HepG2 (cell line): ENCODE data around the gene EID3. TPM values are rescaled to one million over a fixed set of nuclear protein-coding genes. Genes with fewer than 3 reads are reported as not detected.

Source experiments
- BRCA1 ChIP-seq: sonication (generic); formaldehyde crosslinking; IDR thresholded peaks from 2 replicates; pipeline ENCODE4 v1.4.0; 2020; ENCODE audit warnings: missing genetic modification reagents
- FOSL1 ChIP-seq: sonication (generic); formaldehyde crosslinking; IDR thresholded peaks from 2 replicates; pipeline ENCODE4 v1.9.0; 2021; ENCODE audit warnings: missing genetic modification reagents, borderline replicate concordance
- HES4 ChIP-seq: sonication (generic); formaldehyde crosslinking; IDR thresholded peaks from 2 replicates; pipeline ENCODE4 v1.9.0; 2021; ENCODE audit warnings: mild to moderate bottlenecking, missing genetic modification reagents, borderline replicate concordance
- HIVEP1 ChIP-seq: sonication (generic); formaldehyde crosslinking; IDR thresholded peaks from 2 replicates; pipeline ENCODE4 v1.4.0; 2020; ENCODE audit warnings: mild to moderate bottlenecking, missing genetic modification reagents
- MEIS1 ChIP-seq: sonication (generic); formaldehyde crosslinking; IDR thresholded peaks from 2 replicates; pipeline ENCODE4 v1.9.0; 2021; ENCODE audit warnings: mild to moderate bottlenecking, missing genetic modification reagents, moderate library complexity, borderline replicate concordance
- NBN ChIP-seq: fragments of 450-650 bp; conservative IDR thresholded peaks from 2 replicates; pipeline ENCODE4 v1.6.1; 2017
- NCOA5 ChIP-seq: sonication (generic); formaldehyde crosslinking; IDR thresholded peaks from 2 replicates; pipeline ENCODE4 v1.4.0; 2020; ENCODE audit warnings: missing genetic modification reagents
- POLR2AphosphoS2 ChIP-seq: IDR thresholded peaks from 2 replicates; pipeline ENCODE4 v1.6.1; 2011; ENCODE audit warnings: low read depth, low read length, improper control_type of control experiment
- RAD21 ChIP-seq: fragments of 450-650 bp; formaldehyde crosslinking; IDR thresholded peaks from 2 replicates; pipeline ENCODE4 v1.5.0; 2020; ENCODE audit warnings: mild to moderate bottlenecking
- REL ChIP-seq: sonication (generic); formaldehyde crosslinking; conservative IDR thresholded peaks from 2 replicates; pipeline ENCODE4 v1.8.0; 2022; ENCODE audit warnings: mild to moderate bottlenecking, missing genetic modification reagents, moderate library complexity
- SNAI1 ChIP-seq: sonication (generic); formaldehyde crosslinking; IDR thresholded peaks from 2 replicates; pipeline ENCODE4 v1.5.0; 2020; ENCODE audit warnings: mild to moderate bottlenecking, missing genetic modification reagents, borderline replicate concordance
- SP2 ChIP-seq: sonication (generic); formaldehyde crosslinking; IDR thresholded peaks from 2 replicates; pipeline ENCODE4 v1.5.1; 2020; ENCODE audit warnings: mild to moderate bottlenecking, missing genetic modification reagents
- SRSF9 ChIP-seq: fragments of 200-400 bp; formaldehyde crosslinking; IDR thresholded peaks from 2 replicates; pipeline ENCODE4 v1.6.1; 2018; ENCODE audit warnings: borderline replicate concordance, mild to moderate bottlenecking, low read depth, low read length; ENCODE audit not compliant: insufficient read depth, poor library complexity, severe bottlenecking
- ZBTB1 ChIP-seq: sonication (generic); formaldehyde crosslinking; IDR thresholded peaks from 2 replicates; pipeline ENCODE4 v1.4.0; 2020; ENCODE audit warnings: missing genetic modification reagents, borderline replicate concordance
- ZBTB20 ChIP-seq: sonication (generic); formaldehyde crosslinking; IDR thresholded peaks from 2 replicates; pipeline ENCODE4 v1.8.1; 2023; ENCODE audit warnings: missing genetic modification reagents, low read depth, mild to moderate bottlenecking, borderline replicate concordance
- ZNF274 ChIP-seq: sonication (generic); formaldehyde crosslinking; IDR thresholded peaks from 2 replicates; pipeline ENCODE4 v1.5.1; 2020; ENCODE audit warnings: mild to moderate bottlenecking, missing genetic modification reagents
- ZNF564 ChIP-seq: sonication (generic); formaldehyde crosslinking; IDR thresholded peaks from 2 replicates; pipeline ENCODE4 v1.8.1; 2023; ENCODE audit warnings: mild to moderate bottlenecking, missing genetic modification reagents
- ZNF780A ChIP-seq: sonication (generic); formaldehyde crosslinking; IDR thresholded peaks from 2 replicates; pipeline ENCODE4 v1.8.0; 2022; ENCODE audit warnings: mild to moderate bottlenecking, missing genetic modification reagents, moderate library complexity
- ZNF788 ChIP-seq: sonication (generic); formaldehyde crosslinking; IDR thresholded peaks from 2 replicates; pipeline ENCODE4 v1.5.0; 2020; ENCODE audit warnings: mild to moderate bottlenecking, missing genetic modification reagents, borderline replicate concordance
- ZNF879 ChIP-seq: sonication (generic); formaldehyde crosslinking; IDR thresholded peaks from 2 replicates; pipeline ENCODE4 v1.8.1; 2023; ENCODE audit warnings: missing genetic modification reagents
- polyA plus RNA-seq, 8 experiments: library from polyadenylated mRNA; depleted of rRNA in 3 of 8; stranded (reverse) in 7 of 8; unstranded in 1 of 8; fragments of >200 nt; fragmentation: Illumina TruSeq in 4 of 8; extraction: Trizol in 4 of 8; gene quantifications; 2 replicates each; pipeline versions ENCODE4 v1.2.1 to v1.2.3, GENCODE V29; 2011 to 2016; ENCODE audit warnings: low read depth in 4 of 8, missing spikeins in 1 of 8, mixed read lengths in 1 of 8; ENCODE audit not compliant: insufficient read depth in 1 of 8
- total RNA-seq, 5 experiments: library from RNA; depleted of rRNA; stranded (reverse); fragments of >200 nt; fragmentation: Illumina TruSeq; extraction: Trizol; gene quantifications; 2 replicates each; pipeline ENCODE4 v1.2.3, GENCODE V29; 2016; ENCODE audit warnings: low read depth in 1 of 5
- TF ChIP-seq, protein P1 (sequence below): sonication (generic); formaldehyde crosslinking; IDR thresholded peaks from 2 replicates; pipeline ENCODE4 v1.4.0; 2020; ENCODE audit warnings: mild to moderate bottlenecking, missing genetic modification reagents
- TF ChIP-seq, protein P2 (sequence below): sonication (generic); formaldehyde crosslinking; IDR thresholded peaks from 2 replicates; pipeline ENCODE4 v1.5.0; 2020; ENCODE audit warnings: mild to moderate bottlenecking, missing genetic modification reagents
- TF ChIP-seq, protein P3 (sequence below): sonication (generic); formaldehyde crosslinking; IDR thresholded peaks from 2 replicates; pipeline ENCODE4 v1.8.0; 2022; ENCODE audit warnings: mild to moderate bottlenecking, missing genetic modification reagents, moderate library complexity
- TF ChIP-seq, protein P4 (sequence below): sonication (generic); formaldehyde crosslinking; IDR thresholded peaks from 2 replicates; pipeline ENCODE4 v1.4.0; 2020; ENCODE audit warnings: missing genetic modification reagents

Gene EID3
- total and polyA plus RNA-seq, 2 of the 13 experiments (the other 11 are each of a cell fraction or from before 2014, with no cell fraction given) = 0.38 to 4.5 TPM

GRCh38 chr12:104286516-104287482 is 16.7 kb upstream of the EID3 start (continued):
- no peak for TF ChIP-seq ZNF780A (CRISPR knock-in tag)
- TF ChIP-seq SP2 (CRISPR knock-in tag) = peak; percentile 80
- 0 out of 2 replicates have a peak, but pooled peaks have one; percentile 19 for TF ChIP-seq ZNF879 (CRISPR knock-in tag)
- peak; percentile 49; the same call in 1 of the 2 replicates for TF ChIP-seq ZBTB20 (CRISPR knock-in tag)
- TF ChIP-seq ZNF274 = peak; percentile 68; the same call in 1 of the 2 replicates
- TF ChIP-seq SRSF9 = no peak
- no peak for TF ChIP-seq RAD21
- no peak for TF ChIP-seq FOSL1 (CRISPR knock-in tag)
- TF ChIP-seq POLR2AphosphoS2 = peak; percentile 82; the same call in 1 of the 2 replicates
- peak; percentile 81; the same call in 1 of the 2 replicates for TF ChIP-seq HES4 (CRISPR knock-in tag)
- TF ChIP-seq, protein P1, sequence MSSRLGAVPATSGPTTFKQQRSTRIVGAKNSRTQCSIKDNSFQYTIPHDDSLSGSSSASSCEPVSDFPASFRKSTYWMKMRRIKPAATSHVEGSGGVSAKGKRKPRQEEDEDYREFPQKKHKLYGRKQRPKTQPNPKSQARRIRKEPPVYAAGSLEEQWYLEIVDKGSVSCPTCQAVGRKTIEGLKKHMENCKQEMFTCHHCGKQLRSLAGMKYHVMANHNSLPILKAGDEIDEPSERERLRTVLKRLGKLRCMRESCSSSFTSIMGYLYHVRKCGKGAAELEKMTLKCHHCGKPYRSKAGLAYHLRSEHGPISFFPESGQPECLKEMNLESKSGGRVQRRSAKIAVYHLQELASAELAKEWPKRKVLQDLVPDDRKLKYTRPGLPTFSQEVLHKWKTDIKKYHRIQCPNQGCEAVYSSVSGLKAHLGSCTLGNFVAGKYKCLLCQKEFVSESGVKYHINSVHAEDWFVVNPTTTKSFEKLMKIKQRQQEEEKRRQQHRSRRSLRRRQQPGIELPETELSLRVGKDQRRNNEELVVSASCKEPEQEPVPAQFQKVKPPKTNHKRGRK = no peak
- TF ChIP-seq ZBTB1 (CRISPR knock-in tag) = no peak
- no peak for TF ChIP-seq NCOA5 (CRISPR knock-in tag)
- TF ChIP-seq SNAI1 (CRISPR knock-in tag) = peak; percentile 88; the same call in 1 of the 2 replicates
- TF ChIP-seq, protein P2, sequence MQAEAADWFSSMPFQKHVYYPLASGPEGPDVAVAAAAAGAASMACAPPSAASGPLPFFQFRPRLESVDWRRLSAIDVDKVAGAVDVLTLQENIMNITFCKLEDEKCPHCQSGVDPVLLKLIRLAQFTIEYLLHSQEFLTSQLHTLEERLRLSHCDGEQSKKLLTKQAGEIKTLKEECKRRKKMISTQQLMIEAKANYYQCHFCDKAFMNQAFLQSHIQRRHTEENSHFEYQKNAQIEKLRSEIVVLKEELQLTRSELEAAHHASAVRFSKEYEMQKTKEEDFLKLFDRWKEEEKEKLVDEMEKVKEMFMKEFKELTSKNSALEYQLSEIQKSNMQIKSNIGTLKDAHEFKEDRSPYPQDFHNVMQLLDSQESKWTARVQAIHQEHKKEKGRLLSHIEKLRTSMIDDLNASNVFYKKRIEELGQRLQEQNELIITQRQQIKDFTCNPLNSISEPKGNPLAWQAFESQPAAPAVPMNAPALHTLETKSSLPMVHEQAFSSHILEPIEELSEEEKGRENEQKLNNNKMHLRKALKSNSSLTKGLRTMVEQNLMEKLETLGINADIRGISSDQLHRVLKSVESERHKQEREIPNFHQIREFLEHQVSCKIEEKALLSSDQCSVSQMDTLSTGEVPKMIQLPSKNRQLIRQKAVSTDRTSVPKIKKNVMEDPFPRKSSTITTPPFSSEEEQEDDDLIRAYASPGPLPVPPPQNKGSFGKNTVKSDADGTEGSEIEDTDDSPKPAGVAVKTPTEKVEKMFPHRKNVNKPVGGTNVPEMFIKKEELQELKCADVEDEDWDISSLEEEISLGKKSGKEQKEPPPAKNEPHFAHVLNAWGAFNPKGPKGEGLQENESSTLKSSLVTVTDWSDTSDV = 0 out of 2 replicates have a peak, but pooled peaks have one; percentile 39
- no peak; the same call in 1 of the 2 replicates for TF ChIP-seq REL (CRISPR knock-in tag)
- TF ChIP-seq ZNF788 (CRISPR knock-in tag) = no peak; the same call in 1 of the 2 replicates
- no peak; the same call in 1 of the 2 replicates for TF ChIP-seq BRCA1 (CRISPR knock-in tag)
- no peak; the same call in 1 of the 2 replicates for TF ChIP-seq MEIS1 (CRISPR knock-in tag)
- no peak for TF ChIP-seq ZNF564 (CRISPR knock-in tag)
- TF ChIP-seq, protein P3, sequence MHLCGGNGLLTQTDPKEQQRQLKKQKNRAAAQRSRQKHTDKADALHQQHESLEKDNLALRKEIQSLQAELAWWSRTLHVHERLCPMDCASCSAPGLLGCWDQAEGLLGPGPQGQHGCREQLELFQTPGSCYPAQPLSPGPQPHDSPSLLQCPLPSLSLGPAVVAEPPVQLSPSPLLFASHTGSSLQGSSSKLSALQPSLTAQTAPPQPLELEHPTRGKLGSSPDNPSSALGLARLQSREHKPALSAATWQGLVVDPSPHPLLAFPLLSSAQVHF = no peak
- TF ChIP-seq, protein P4, sequence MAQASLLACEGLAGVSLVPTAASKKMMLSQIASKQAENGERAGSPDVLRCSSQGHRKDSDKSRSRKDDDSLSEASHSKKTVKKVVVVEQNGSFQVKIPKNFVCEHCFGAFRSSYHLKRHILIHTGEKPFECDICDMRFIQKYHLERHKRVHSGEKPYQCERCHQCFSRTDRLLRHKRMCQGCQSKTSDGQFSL (CRISPR knock-in tag) = no peak
- no peak for TF ChIP-seq NBN
- peak; percentile 77 for TF ChIP-seq HIVEP1
